K562 (cell line): ENCODE data around the gene C2CD2L. TPM values are rescaled to one million over a fixed set of nuclear protein-coding genes. Genes with fewer than 3 reads are reported as not detected.

Experiments
- DMBX1 ChIP-seq: fragments of 250-450 bp; sonication (Bioruptor Pico); IDR thresholded peaks from 2 replicates; pipeline ENCODE4 v1.8.0; 2022; ENCODE audit warnings: inconsistent platforms, mild to moderate bottlenecking, moderate library complexity, borderline replicate concordance
- GTF2A2 ChIP-seq: IDR thresholded peaks from 2 replicates; pipeline ENCODE4 v1.6.1; 2016; ENCODE audit warnings: mild to moderate bottlenecking, missing genetic modification characterization, missing compliant biosample characterization
- HNRNPUL1 ChIP-seq: fragments of 200-400 bp; formaldehyde crosslinking; IDR thresholded peaks from 2 replicates; pipeline ENCODE4 v1.6.1; 2017; ENCODE audit warnings: low read length
- MTF1 ChIP-seq: fragments of 250-450 bp; sonication (Bioruptor Pico); IDR thresholded peaks from 2 replicates; pipeline ENCODE4 v1.9.0; 2021; ENCODE audit warnings: moderate library complexity, mild to moderate bottlenecking, inconsistent platforms, borderline replicate concordance
- NFYB ChIP-seq: IDR thresholded peaks from 2 replicates; pipeline ENCODE4 v1.6.1; 2011; ENCODE audit warnings: mild to moderate bottlenecking, moderate library complexity; ENCODE audit not compliant: insufficient read length; ENCODE audit errors: extremely low read depth
- PHB ChIP-seq: fragments of 250-450 bp; sonication (Bioruptor Pico); IDR thresholded peaks from 2 replicates; pipeline ENCODE4 v1.5.0; 2021
- RBM22 ChIP-seq: fragments of 200-400 bp; formaldehyde crosslinking; IDR thresholded peaks from 2 replicates; pipeline ENCODE4 v1.6.1; 2018; ENCODE audit warnings: low read length, low read depth; ENCODE audit not compliant: poor library complexity, severe bottlenecking
- SP2 ChIP-seq: IDR thresholded peaks from 2 replicates; pipeline ENCODE4 v1.6.1; 2011; ENCODE audit warnings: mild to moderate bottlenecking, low read depth, low read length, moderate library complexity; ENCODE audit not compliant: poor library complexity, severe bottlenecking; ENCODE audit errors: extremely low read depth
- ZBTB7A ChIP-seq: IDR thresholded peaks from 2 replicates; pipeline ENCODE4 v1.6.1; 2011; ENCODE audit warnings: low read depth, mild to moderate bottlenecking, low read length, moderate library complexity, borderline replicate concordance; ENCODE audit not compliant: control insufficient read depth
- ZFP1 ChIP-seq: fragments of 450-650 bp; formaldehyde crosslinking; IDR thresholded peaks from 2 replicates; pipeline ENCODE4 v1.4.0; 2020; ENCODE audit warnings: mild to moderate bottlenecking, mixed read lengths
- ZNF143 ChIP-seq: sonication (generic); formaldehyde crosslinking; IDR thresholded peaks from 2 replicates; pipeline ENCODE4 v1.9.0; 2022; ENCODE audit warnings: mild to moderate bottlenecking, missing genetic modification reagents
- ZNF165 ChIP-seq: fragments of 250-450 bp; sonication (Bioruptor Pico); IDR thresholded peaks from 2 replicates; pipeline ENCODE4 v1.4.0; 2020; ENCODE audit warnings: borderline replicate concordance
- ZNF253 ChIP-seq: fragments of 250-450 bp; sonication (Bioruptor Pico); conservative IDR thresholded peaks from 2 replicates; pipeline ENCODE4 v1.6.1; 2021; ENCODE audit warnings: mild to moderate bottlenecking
- ZNF76 ChIP-seq: fragments of 250-450 bp; sonication (Bioruptor Pico); IDR thresholded peaks from 2 replicates; pipeline ENCODE4 v1.4.0; 2020; ENCODE audit warnings: mild to moderate bottlenecking, moderate library complexity, borderline replicate concordance
- polyA plus RNA-seq, 8 experiments: library from polyadenylated mRNA; depleted of rRNA in 4 of 8; stranded (reverse) in 5 of 8; unstranded in 3 of 8; fragments of >200 nt; fragmentation: Nextera tagmentation in 2 of 8; fragmentation: Illumina TruSeq in 1 of 8; extraction: Ambion mirVana in 2 of 8; extraction: Trizol in 1 of 8; gene quantifications; 2 replicates each; pipeline versions ENCODE4 v1.2.1 to v1.2.3, GENCODE V29; 2011 to 2014; ENCODE audit warnings: inconsistent platforms in 1 of 8, missing spikeins in 1 of 8
- total RNA-seq, 7 experiments: library from RNA; depleted of rRNA in 6 of 7; stranded (reverse); fragments of >200 nt in 6 of 7; fragmentation: Illumina TruSeq in 2 of 7; extraction: Trizol in 2 of 7; gene quantifications; 2 replicates each; pipeline versions ENCODE4 v1.2.1 to v1.2.3, GENCODE V29; 2011 to 2021; ENCODE audit warnings: low replicate concordance in 1 of 7
- TF ChIP-seq, protein P1 (sequence below), 2 experiments: IDR thresholded peaks in 1 of 2; conservative IDR thresholded peaks in 1 of 2; 2 replicates each; pipeline ENCODE4 v1.6.1; 2016; ENCODE audit warnings: low read depth in 2 of 2, mild to moderate bottlenecking in 1 of 2, missing compliant biosample characterization in 1 of 2, missing genetic modification characterization in 1 of 2, moderate library complexity in 1 of 2
- TF ChIP-seq, protein P2 (sequence below): fragments of 250-450 bp; sonication (Bioruptor Pico); IDR thresholded peaks from 2 replicates; pipeline ENCODE4 v1.8.0; 2021; ENCODE audit warnings: borderline replicate concordance, mild to moderate bottlenecking, moderate library complexity; ENCODE audit not compliant: poor library complexity, severe bottlenecking
- TF ChIP-seq, protein P3 (sequence below), 2 experiments: IDR thresholded peaks; 2 replicates each; pipeline ENCODE4 v1.6.1; 2012; ENCODE audit warnings: improper control_type of control experiment in 2 of 2, low read depth in 2 of 2, low read length in 2 of 2, borderline replicate concordance in 1 of 2
- TF ChIP-seq, protein P4 (sequence below): fragments of 450-650 bp; formaldehyde crosslinking; IDR thresholded peaks from 2 replicates; pipeline ENCODE4 v1.4.0; 2020; ENCODE audit warnings: mild to moderate bottlenecking, moderate library complexity

The C2CD2L gene
- total and polyA plus RNA-seq, 9 of the 15 experiments (the other 6 are each of a cell fraction or from before 2014, with no cell fraction given), result 0.66 to 41.2 (median 14.8) TPM

DNA sequence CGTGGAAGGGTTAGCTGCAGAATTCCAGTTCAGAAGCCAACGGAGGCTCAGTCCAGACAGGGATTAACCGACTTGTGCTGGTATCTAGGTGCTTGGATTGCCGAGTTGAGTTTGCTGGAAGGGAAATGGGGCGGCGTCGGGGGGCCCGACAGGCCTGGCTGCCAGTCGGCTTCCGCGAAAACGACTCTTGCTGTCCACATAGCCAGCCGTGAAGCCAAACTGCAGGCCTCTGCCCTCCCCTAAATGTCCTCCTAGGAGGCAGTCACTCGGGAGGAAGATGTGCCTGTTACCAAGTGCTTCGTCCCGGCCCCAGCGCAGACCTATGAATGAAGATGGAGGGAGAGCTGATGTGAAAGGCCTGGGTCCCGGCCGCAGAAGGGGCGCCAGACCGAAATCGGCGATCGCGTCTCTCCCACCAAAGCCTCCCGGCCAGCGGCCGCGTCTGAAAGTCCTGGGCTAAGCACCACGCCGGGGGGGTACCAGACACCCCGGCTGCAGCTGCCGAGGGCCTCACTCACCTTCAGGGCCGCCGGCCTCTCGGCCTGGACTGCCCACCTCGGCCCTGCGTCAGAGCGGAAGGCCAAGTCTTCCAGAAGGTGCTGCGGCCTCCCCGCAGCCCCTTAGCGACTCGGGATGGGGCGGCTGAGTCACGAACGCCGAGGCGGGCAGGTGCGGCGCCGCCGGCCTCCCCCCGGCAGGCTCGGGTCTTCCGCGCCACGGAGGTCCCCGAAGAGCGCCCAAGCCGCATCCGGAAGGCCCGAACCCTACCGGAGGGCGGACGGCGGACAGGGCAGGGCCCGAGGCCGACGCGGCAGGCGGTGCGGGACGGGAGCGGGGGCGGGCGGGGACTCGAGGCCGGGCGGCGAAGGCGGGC, 13.0 kb upstream of the C2CD2L start (continued):
- TF ChIP-seq, protein P1, sequence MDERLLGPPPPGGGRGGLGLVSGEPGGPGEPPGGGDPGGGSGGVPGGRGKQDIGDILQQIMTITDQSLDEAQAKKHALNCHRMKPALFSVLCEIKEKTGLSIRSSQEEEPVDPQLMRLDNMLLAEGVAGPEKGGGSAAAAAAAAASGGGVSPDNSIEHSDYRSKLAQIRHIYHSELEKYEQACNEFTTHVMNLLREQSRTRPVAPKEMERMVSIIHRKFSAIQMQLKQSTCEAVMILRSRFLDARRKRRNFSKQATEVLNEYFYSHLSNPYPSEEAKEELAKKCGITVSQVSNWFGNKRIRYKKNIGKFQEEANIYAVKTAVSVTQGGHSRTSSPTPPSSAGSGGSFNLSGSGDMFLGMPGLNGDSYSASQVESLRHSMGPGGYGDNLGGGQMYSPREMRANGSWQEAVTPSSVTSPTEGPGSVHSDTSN (CRISPR knock-in tag; IDR thresholded peaks at IDR 0.05; ENCODE audit: low read depth), result no peak
- TF ChIP-seq, protein P1 (tag; conservative IDR thresholded peaks at IDR 0.05; ENCODE audit: low read depth), result no peak
- TF ChIP-seq SP2 (no peak), ZNF165 (CRISPR knock-in tag) (no peak), HNRNPUL1 (no peak), NFYB (no peak), DMBX1 (CRISPR knock-in tag) (no peak), PHB (CRISPR knock-in tag) (peak; percentile 48; the same call in 1 of the 2 replicates), ZBTB7A (0 out of 2 replicates have a peak, but pooled peaks have one; percentile 18), RBM22 (peak; percentile 97), GTF2A2 (tag) (no peak), MTF1 (CRISPR knock-in tag) (no peak), ZNF143 (CRISPR knock-in tag) (no peak), ZFP1 (CRISPR knock-in tag) (no peak), ZNF253 (CRISPR knock-in tag) (no peak), ZNF76 (CRISPR knock-in tag) (no peak)
- TF ChIP-seq, protein P2, sequence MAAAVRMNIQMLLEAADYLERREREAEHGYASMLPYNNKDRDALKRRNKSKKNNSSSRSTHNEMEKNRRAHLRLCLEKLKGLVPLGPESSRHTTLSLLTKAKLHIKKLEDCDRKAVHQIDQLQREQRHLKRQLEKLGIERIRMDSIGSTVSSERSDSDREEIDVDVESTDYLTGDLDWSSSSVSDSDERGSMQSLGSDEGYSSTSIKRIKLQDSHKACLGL (CRISPR knock-in tag), result no peak
- TF ChIP-seq, protein P3, sequence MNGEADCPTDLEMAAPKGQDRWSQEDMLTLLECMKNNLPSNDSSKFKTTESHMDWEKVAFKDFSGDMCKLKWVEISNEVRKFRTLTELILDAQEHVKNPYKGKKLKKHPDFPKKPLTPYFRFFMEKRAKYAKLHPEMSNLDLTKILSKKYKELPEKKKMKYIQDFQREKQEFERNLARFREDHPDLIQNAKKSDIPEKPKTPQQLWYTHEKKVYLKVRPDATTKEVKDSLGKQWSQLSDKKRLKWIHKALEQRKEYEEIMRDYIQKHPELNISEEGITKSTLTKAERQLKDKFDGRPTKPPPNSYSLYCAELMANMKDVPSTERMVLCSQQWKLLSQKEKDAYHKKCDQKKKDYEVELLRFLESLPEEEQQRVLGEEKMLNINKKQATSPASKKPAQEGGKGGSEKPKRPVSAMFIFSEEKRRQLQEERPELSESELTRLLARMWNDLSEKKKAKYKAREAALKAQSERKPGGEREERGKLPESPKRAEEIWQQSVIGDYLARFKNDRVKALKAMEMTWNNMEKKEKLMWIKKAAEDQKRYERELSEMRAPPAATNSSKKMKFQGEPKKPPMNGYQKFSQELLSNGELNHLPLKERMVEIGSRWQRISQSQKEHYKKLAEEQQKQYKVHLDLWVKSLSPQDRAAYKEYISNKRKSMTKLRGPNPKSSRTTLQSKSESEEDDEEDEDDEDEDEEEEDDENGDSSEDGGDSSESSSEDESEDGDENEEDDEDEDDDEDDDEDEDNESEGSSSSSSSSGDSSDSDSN (IDR thresholded peaks at IDR 0.05; ENCODE audit: borderline replicate concordance in 1 of 2, low read depth in 2 of 2, low read length in 2 of 2), result peak in 1 of 2 experiments; percentile 46; a peak in 1 of 4 replicates
- TF ChIP-seq, protein P4, sequence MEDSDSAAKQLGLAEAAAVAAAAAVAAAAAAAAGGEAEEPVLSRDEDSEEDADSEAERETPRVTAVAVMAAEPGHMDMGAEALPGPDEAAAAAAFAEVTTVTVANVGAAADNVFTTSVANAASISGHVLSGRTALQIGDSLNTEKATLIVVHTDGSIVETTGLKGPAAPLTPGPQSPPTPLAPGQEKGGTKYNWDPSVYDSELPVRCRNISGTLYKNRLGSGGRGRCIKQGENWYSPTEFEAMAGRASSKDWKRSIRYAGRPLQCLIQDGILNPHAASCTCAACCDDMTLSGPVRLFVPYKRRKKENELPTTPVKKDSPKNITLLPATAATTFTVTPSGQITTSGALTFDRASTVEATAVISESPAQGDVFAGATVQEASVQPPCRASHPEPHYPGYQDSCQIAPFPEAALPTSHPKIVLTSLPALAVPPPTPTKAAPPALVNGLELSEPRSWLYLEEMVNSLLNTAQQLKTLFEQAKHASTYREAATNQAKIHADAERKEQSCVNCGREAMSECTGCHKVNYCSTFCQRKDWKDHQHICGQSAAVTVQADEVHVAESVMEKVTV (CRISPR knock-in tag), result no peak
